Endodermal cell (in vitro differentiated cells): ENCODE results near the gene NCKAP5. TPM values are rescaled to one million over a fixed set of nuclear protein-coding genes. Genes with fewer than 3 reads are reported as not detected.

Source experiments
- DNase-seq: peaks from one replicate; pipeline ENCODE4 v3.0.0-alpha.2; 2017
- H3K27ac ChIP-seq: 2 replicates; pipeline ENCODE4 v1.5.1; 2013; ENCODE audit warnings: mild to moderate bottlenecking, low read depth, low read length, moderate library complexity
- H3K27me3 ChIP-seq: 2 replicates; pipeline ENCODE4 v1.6.1; 2013; ENCODE audit warnings: mild to moderate bottlenecking, low read length, moderate library complexity; ENCODE audit not compliant: insufficient read depth, control insufficient read depth, poor library complexity, severe bottlenecking
- H3K36me3 ChIP-seq: 2 replicates; pipeline ENCODE4 v1.7.0; 2013; ENCODE audit warnings: mild to moderate bottlenecking, low read length, moderate library complexity; ENCODE audit not compliant: control insufficient read depth, insufficient read depth
- H3K4me1 ChIP-seq: one replicate; pipeline ENCODE4 v1.7.0; 2013; ENCODE audit warnings: low read length; ENCODE audit not compliant: control insufficient read depth, insufficient read depth
- H3K4me3 ChIP-seq: 2 replicates; pipeline ENCODE4 v1.5.1; 2013; ENCODE audit warnings: mild to moderate bottlenecking, low read length, moderate library complexity
- H3K9ac ChIP-seq: 2 replicates; pipeline ENCODE4 v1.6.1; 2013; ENCODE audit warnings: mild to moderate bottlenecking, low read length, moderate library complexity; ENCODE audit not compliant: poor library complexity, severe bottlenecking; ENCODE audit errors: extremely low read depth
- H3K9me3 ChIP-seq: 2 replicates; pipeline ENCODE4 v1.6.1; 2013; ENCODE audit warnings: mild to moderate bottlenecking, low read length, moderate library complexity; ENCODE audit not compliant: control insufficient read depth
- H3K27ac Mint-ChIP-seq: 2 replicates; pipeline ENCODE4 v1.8.0; 2020; ENCODE audit warnings: mixed read lengths
- H3K27me3 Mint-ChIP-seq: 2 replicates; pipeline ENCODE4 v1.8.0; 2021; ENCODE audit warnings: mild to moderate bottlenecking, mixed read lengths; ENCODE audit not compliant: insufficient read depth
- H3K36me3 Mint-ChIP-seq: 2 replicates; pipeline ENCODE4 v1.8.0; 2020; ENCODE audit warnings: low read depth, mixed read lengths
- H3K4me1 Mint-ChIP-seq: 2 replicates; pipeline ENCODE4 v1.8.0; 2020; ENCODE audit warnings: mixed read lengths
- H3K4me3 Mint-ChIP-seq: 2 replicates; pipeline ENCODE4 v1.8.0; 2020; ENCODE audit warnings: mild to moderate bottlenecking, moderate library complexity, mixed read lengths
- H3K9me3 Mint-ChIP-seq: 2 replicates; pipeline ENCODE4 v1.8.0; 2020; ENCODE audit warnings: mild to moderate bottlenecking, mixed read lengths
- WGBS, 2 experiments: methylation state at CpG; one replicate each; pipeline versions ENCODE4 v1.1.5 to v1.1.7; 2013; ENCODE audit warnings: missing lambda C conversion rate in 2 of 2, mixed read lengths in 1 of 2; ENCODE audit not compliant: insufficient coverage in 1 of 2, insufficient read length in 1 of 2; 5-methylcytosine and 5-hydroxymethylcytosine counted together
- total RNA-seq, 2 donors: library from RNA; stranded (reverse); fragmentation: NEBNext Ultra II Directional in 1 of 2; extraction: Animal tissue kit (Norgen Biotek cat#: 25700) in 1 of 2; gene quantifications; 2 replicates in 1 of 2; 3 replicates in 1 of 2; pipeline ENCODE4 v1.2.1, GENCODE V29; 2021
- TF ChIP-seq, protein P1 (sequence below): fragments of 200-600 bp; sonication (generic); conservative IDR thresholded peaks from 2 replicates; pipeline ENCODE4 v1.5.0; 2021; ENCODE audit warnings: antibody characterized with exemption, mild to moderate bottlenecking

Gene NCKAP5
- total RNA-seq, 2 donors from 2014 or later, result 0.58 to 0.92 TPM

DNA sequence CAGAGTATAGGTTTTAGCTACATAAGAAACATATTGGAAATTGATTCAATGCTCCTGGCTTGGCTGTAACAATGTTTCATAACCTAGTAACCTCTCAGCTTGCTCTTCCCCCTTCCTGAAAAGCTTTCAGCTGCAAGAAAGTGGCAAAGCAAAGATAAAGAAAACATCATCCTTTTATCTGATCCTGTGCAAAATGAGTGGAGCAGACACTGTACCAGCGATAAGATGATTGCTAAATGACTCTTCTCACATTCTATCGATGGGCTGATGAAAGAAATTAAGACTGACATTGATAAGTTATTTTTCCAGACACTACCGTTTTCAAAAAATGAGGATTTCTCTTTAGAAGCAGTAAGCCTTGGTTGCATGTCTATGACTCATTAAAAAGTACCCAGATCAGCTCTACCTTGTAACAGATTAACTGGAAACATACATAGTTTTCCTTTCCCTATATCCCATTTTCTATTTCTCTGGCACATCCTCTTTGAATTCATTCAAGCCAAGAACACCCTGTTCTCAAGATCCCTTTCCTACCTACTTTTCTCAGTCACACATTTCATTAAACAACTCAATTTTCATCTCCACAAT lies 811.2 kb downstream of the NCKAP5 start:
- 87 to 95% methylated on average over 3 of the region's 3 CpGs for WGBS, 2 experiments
- Mint-ChIP-seq H3K9me3 (peaks cover 6% of the 10 kb centered on the region), H3K36me3 (no peaks in the 10 kb centered on the region), H3K27me3 (no peaks in the 10 kb centered on the region), H3K27ac (no peak overlapping the region), H3K4me1 (peaks cover 10% of the 10 kb centered on the region), H3K4me3 (no peak overlapping the region)
- TF ChIP-seq, protein P1, sequence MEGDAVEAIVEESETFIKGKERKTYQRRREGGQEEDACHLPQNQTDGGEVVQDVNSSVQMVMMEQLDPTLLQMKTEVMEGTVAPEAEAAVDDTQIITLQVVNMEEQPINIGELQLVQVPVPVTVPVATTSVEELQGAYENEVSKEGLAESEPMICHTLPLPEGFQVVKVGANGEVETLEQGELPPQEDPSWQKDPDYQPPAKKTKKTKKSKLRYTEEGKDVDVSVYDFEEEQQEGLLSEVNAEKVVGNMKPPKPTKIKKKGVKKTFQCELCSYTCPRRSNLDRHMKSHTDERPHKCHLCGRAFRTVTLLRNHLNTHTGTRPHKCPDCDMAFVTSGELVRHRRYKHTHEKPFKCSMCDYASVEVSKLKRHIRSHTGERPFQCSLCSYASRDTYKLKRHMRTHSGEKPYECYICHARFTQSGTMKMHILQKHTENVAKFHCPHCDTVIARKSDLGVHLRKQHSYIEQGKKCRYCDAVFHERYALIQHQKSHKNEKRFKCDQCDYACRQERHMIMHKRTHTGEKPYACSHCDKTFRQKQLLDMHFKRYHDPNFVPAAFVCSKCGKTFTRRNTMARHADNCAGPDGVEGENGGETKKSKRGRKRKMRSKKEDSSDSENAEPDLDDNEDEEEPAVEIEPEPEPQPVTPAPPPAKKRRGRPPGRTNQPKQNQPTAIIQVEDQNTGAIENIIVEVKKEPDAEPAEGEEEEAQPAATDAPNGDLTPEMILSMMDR, result no peak
- no peak overlapping the region for H3K4me3 ChIP-seq
- H3K36me3 ChIP-seq, result no peaks in the 10 kb centered on the region
- H3K27ac ChIP-seq, result no peak overlapping the region
- H3K4me1 ChIP-seq, result peaks cover 5% of the 10 kb centered on the region
- no peak for DNase-seq
- no peaks in the 10 kb centered on the region for H3K27me3 ChIP-seq
- no peaks in the 10 kb centered on the region for H3K9me3 ChIP-seq
- H3K9ac ChIP-seq, result no peak overlapping the region

DNA sequence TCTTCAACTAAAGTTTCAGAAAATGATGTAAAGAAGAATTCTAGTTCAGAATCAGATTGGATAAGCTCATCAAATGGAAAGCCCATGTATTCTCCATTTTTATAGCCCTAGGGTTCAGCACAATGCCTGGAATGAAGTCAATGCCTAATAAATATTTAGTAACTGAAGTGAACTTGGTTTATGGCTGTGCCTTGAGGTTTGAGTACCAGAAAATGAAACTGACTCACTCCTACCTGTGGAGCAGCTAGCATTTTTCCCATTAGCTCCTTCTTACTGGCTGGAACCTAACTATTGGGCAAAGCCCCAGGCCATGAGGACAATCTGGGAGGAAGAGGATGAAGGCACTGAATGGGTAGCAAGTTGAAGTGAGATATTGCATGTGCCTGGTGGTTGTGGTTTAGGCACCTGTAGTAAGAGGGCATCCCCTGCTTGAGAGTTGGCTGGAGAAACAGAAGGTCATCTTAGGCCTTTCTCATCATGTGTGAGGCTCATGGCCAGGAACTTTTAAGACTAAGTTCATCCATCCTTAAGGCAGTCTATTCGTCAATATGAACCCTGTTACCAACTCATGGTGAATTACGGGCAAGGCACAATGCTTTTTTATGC lies 813.3 kb downstream of the NCKAP5 start:
- Histone ChIP-seq H3K27me3 (no peaks in the 10 kb centered on the region), H3K27ac (no peak overlapping the region), H3K36me3 (no peaks in the 10 kb centered on the region), H3K9me3 (no peaks in the 10 kb centered on the region), H3K4me3 (no peak overlapping the region), H3K9ac (no peak overlapping the region), H3K4me1 (peaks cover 5% of the 10 kb centered on the region)
- TF ChIP-seq, protein P1, result no peak
- Mint-ChIP-seq H3K36me3 (no peaks in the 10 kb centered on the region), H3K27ac (no peak overlapping the region), H3K4me3 (no peak overlapping the region), H3K27me3 (no peaks in the 10 kb centered on the region), H3K4me1 (peaks cover 17% of the 10 kb centered on the region), H3K9me3 (peaks cover 6% of the 10 kb centered on the region)
- 88 to 97% methylated on average over 2 of the region's 2 CpGs for WGBS, 2 experiments
- DNase-seq, result no peak

DNA sequence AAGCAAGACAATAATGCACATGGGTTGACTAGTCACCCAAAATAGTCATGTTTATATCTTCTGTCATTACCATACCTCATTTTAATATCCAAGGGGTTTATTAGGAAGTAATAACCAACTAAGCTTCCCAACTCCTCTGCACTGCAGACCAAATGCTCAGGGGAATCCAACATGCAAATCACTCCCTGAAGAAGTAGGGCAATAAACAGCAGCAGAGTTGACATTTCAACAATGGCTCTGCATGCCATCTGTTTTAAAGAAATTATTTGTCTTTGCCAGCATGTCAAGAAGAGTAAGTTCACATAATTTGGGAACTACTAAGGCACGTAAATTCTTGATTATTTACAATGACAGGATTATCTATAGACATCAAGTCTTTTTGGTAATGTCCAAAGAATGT lies 813.9 kb downstream of the NCKAP5 start:
- Histone ChIP-seq H3K4me1 (peaks cover 5% of the 10 kb centered on the region), H3K9me3 (no peaks in the 10 kb centered on the region), H3K27me3 (no peaks in the 10 kb centered on the region), H3K4me3 (no peak overlapping the region), H3K36me3 (no peaks in the 10 kb centered on the region), H3K9ac (no peak overlapping the region), H3K27ac (no peak overlapping the region)
- Mint-ChIP-seq H3K27ac (no peak overlapping the region), H3K4me3 (no peak overlapping the region), H3K4me1 (peaks cover 17% of the 10 kb centered on the region), H3K36me3 (no peaks in the 10 kb centered on the region), H3K27me3 (no peaks in the 10 kb centered on the region), H3K9me3 (peaks cover 6% of the 10 kb centered on the region)
- TF ChIP-seq, protein P1, result no peak
- 67 to 86% methylated on average over 1 of the region's 1 CpG for WGBS, 2 experiments
- DNase-seq, result no peak
